Measurements from ENCODE around the gene LDLRAD3. TPM values are rescaled to one million over a fixed set of nuclear protein-coding genes. Genes with fewer than 3 reads are reported as not detected.
"Not testable (repeated sequence)": the region's sequence is repeated elsewhere in the genome, so short reads cannot be mapped to it uniquely, and the experiment has no call there.

LDLRAD3 gene
- total RNA-seq, 1 experiment from 2014 or later, result 4.5 TPM

GRCh38 chr11:36160091-36160490 is 216.2 kb downstream of the LDLRAD3 start:
- DNase-seq (ENCODE audit: low spot score), result no peak
- in situ Hi-C loops (cut with HindIII; ENCODE audit: low sequenced_read_pairs), result no loop called here

DNA sequence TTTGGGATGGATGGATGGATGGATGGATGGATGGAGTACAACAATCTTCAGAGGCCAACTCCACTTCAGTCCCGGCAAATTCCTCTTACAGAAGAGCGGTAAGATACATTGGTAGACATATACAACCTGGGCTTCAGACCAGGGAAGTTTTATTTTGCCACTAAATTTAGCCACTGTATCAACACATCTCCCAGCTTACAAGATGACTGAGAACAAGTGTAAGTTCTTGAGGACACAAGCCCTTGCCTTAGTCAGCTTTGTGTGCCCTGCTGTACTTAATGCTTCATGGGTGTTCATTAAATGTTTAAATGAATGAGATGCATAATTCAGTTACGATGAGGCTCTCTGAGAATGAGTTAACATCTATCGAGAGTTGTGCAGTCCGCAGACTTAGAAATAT is 217.7 kb downstream of the LDLRAD3 start:
- no peak for DNase-seq (ENCODE audit: low spot score)
- in situ Hi-C loops (cut with HindIII; ENCODE audit: low sequenced_read_pairs), result no loop called here

GRCh38 chr11:36162006-36162882 is 218.4 kb downstream of the LDLRAD3 start:
- in situ Hi-C loops (cut with HindIII; ENCODE audit: low sequenced_read_pairs), result no loop called here

GRCh38 chr11:36162883-36163434 is 219.1 kb downstream of the LDLRAD3 start:
- in situ Hi-C loops (cut with HindIII; ENCODE audit: low sequenced_read_pairs), result no loop called here
- DNase-seq (ENCODE audit: low spot score), result no peak

More at GRCh38 chr11:36162006-36162882, 218.4 kb downstream of the LDLRAD3 start:
- no peak for DNase-seq (ENCODE audit: low spot score)

GRCh38 chr11:36164506-36165250 is 220.8 kb downstream of the LDLRAD3 start:
- in situ Hi-C loops (cut with HindIII; ENCODE audit: low sequenced_read_pairs), result no loop called here
- no peak for DNase-seq (ENCODE audit: low spot score)

GRCh38 chr11:36165621-36166397 is 221.9 kb downstream of the LDLRAD3 start:
- in situ Hi-C loops (cut with HindIII; ENCODE audit: low sequenced_read_pairs), result no loop called here
- no peak for DNase-seq (ENCODE audit: low spot score)

GRCh38 chr11:36167073-36167472 is 223.2 kb downstream of the LDLRAD3 start:
- in situ Hi-C loops (cut with HindIII; ENCODE audit: low sequenced_read_pairs), result no loop called here
- DNase-seq (ENCODE audit: low spot score), result no peak

DNA sequence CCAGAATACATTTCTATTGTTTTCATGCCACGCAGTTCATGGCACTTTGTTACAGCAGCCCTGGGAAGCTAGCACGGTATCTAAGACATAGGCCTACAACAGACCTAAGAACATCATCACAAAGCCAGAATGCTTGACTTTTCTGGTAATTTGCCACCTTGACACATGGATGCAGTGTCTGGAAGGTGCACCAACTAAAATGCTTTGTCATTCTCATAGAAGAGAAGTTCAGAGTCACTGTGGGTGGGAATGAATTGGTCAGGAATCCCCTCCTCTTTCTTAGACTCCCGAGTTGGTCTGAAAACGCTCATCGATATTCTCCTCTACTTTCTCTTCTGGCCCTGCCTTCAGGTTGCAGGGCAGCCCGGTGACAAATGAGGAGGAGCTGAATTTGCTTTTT is 223.9 kb downstream of the LDLRAD3 start:
- in situ Hi-C loops (cut with HindIII; ENCODE audit: low sequenced_read_pairs), result no loop called here
- DNase-seq (ENCODE audit: low spot score), result no peak

- in situ Hi-C loops (cut with HindIII; ENCODE audit: low sequenced_read_pairs), result no loop called here
- DNase-seq (ENCODE audit: low spot score), result no peak
These were observed 234.0 kb downstream of the LDLRAD3 start for GRCh38 chr11:36177836-36178235.

GRCh38 chr11:36186340-36187175 is 242.7 kb downstream of the LDLRAD3 start:
- peak; percentile 74 for DNase-seq (ENCODE audit: low spot score)
- in situ Hi-C loops (cut with HindIII; ENCODE audit: low sequenced_read_pairs), result no loop called here

GRCh38 chr11:36187622-36188021 is 243.8 kb downstream of the LDLRAD3 start:
- no peak for DNase-seq (ENCODE audit: low spot score)
- in situ Hi-C loops (cut with HindIII; ENCODE audit: low sequenced_read_pairs), result no loop called here

DNA sequence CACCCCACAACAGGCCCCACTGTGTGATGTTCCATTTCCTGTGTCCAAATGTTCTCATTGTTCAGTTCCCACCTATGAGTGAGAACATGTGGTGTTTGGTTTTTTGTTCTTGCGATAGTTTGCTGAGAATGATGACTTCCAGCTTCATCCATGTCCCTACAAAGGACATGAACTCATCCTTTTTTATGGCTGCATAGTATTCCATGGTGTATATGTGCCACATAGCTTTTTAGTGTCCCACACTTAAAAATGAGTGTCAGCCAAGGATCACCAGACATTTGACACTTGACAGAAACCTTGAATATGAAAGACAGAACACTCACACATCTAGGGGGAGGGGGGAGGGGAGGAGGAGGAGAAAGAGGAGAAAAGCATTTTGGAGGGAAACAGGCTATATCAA is 245.9 kb downstream of the LDLRAD3 start:
- in situ Hi-C loops (cut with HindIII; ENCODE audit: low sequenced_read_pairs); DNase-seq (ENCODE audit: low spot score): not testable (repeated sequence)

- no peak for DNase-seq (ENCODE audit: low spot score)
- in situ Hi-C loops (cut with HindIII; ENCODE audit: low sequenced_read_pairs), result no loop called here
These were observed 248.1 kb downstream of the LDLRAD3 start for GRCh38 chr11:36191941-36192340.

DNA sequence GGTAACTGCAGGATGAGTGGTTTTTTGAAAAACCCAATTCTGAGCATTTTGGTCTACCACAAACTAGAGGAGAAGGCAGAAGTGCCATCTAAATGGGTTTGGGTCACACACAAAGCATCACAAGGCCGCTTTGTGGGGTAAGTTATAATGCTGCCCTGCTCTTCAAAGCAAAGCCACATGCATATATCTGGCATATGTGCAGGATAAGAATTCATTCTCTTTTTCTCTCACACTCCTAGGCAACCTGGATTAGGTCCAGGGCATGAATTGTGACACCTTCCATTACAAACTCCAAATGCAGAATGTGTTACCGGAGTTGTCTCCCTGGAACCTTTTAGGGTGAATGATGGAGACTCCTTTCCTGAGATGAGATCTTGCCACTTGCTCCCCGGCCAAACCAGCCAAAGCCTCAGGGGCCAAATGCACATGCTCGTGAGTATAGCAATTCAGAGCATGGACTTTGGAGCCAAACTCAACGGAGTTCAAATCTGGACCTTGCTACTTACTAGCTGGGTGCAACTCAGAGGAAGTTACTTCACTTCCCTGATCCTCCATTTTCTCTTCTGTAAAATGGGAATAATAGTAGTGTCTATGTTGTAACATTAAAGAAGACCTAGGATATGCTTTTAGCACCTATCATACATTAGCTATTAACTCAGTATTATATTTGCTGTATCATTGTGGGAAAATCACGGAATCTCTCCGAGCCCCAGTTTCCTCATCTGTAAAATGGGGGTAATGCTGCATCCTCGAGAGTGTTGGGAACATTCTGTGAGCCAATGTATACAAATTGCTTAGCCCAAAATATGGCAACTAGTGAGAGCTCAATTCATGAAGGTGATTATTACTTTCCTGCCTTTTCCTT is 248.8 kb downstream of the LDLRAD3 start:
- in situ Hi-C loops (cut with HindIII; ENCODE audit: low sequenced_read_pairs), result no loop called here
- DNase-seq (ENCODE audit: low spot score), result peak; percentile 30

DNA sequence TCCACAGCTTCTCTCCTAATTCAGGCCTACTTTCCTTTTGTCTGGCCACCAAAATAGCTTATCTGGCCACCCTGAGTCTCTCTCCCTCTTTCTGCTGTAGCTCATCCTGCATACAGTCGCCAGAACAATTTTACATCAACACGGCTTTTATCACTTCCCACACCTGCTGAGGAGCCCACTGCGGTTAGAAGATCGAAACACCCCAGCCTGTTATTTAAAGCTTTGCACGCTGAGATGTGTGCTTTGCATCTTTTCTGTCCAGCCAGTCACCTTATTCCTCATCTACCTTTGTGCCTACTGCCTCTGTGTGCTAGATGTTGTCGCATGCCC is 249.4 kb downstream of the LDLRAD3 start:
- DNase-seq (ENCODE audit: low spot score), result no peak
- in situ Hi-C loops (cut with HindIII; ENCODE audit: low sequenced_read_pairs), result no loop called here

- no peak for DNase-seq (ENCODE audit: low spot score)
- in situ Hi-C loops (cut with HindIII; ENCODE audit: low sequenced_read_pairs), result no loop called here
These were observed 249.9 kb downstream of the LDLRAD3 start for GRCh38 chr11:36193721-36194120.

DNA sequence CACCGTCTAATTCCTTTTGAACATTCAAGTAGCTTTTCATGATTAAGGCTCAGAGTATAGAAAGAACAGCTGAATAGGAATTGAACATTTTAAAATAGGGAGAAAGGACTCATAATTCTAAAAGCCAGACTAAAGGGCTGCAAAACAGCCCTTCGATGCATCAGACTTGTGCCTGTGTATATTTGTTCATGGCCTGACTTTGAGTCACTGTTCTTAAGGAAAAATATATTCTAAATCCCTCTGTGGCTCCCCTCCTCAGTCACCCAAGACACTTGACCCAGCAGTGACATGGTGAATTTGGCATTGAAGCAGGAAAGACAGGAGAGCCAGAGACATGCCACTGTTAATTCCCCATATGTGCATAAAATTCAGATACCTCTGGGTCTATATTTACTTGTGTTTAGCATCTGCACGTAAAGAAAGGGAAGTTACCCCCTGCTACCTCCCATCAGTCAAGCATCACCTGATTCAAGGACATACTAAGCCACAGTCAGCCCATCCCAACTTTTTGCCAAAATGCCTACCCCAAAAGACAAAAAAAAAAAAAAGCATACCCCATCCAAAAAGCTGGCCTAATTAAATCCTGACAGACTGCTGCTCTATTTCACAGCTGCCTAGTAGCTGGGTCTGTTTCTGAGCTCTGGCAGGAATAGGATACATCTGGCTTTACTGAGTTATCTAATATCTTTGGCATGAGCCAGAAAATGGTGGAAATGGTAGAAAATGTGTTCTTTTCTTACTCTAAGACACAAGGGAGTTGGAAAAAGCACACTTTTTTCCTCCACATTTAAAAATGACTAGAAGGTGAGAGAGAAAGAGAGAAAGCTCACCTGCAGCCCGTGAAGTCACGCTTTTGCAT is 251.9 kb downstream of the LDLRAD3 start:
- in situ Hi-C loops (cut with HindIII; ENCODE audit: low sequenced_read_pairs), result no loop called here
- no peak for DNase-seq (ENCODE audit: low spot score)

All from G401 (cell line).